Right lobe of liver (tissue), 6 donors: ENCODE results near the gene KLHL11. TPM values are rescaled to one million over a fixed set of nuclear protein-coding genes. Genes with fewer than 3 reads are reported as not detected.
A peak's percentile ranks its signal among the peaks of the same experiment; 100 is the strongest.

Experiments used
- ATAC-seq, 4 donors: fragments of 200-7000 bp; cut with Tn5 transposase; one replicate each; pipeline ENCODE4 v1.9.1; 2020; ENCODE audit warnings: mild to moderate bottlenecking in 4 of 4, moderate library complexity in 4 of 4
- DNase-seq, 3 donors: peaks; one replicate each; pipeline ENCODE4 v3.0.0-alpha.2; 2020
- H3K27ac ChIP-seq, 3 donors: fragments of 200-600 bp; one replicate each; pipeline ENCODE4 v1.8.0; 2022
- H3K27me3 ChIP-seq, 2 donors: fragments of 200-600 bp; one replicate each; pipeline ENCODE4 v1.8.0; 2022
- H3K36me3 ChIP-seq, 4 donors: fragments of 200-600 bp; sonication (generic) in 1 of 4; one replicate each; pipeline versions ENCODE4 v1.5.1 to v1.8.0; 2017 to 2022; ENCODE audit warnings: control low read depth in 1 of 4
- H3K4me1 ChIP-seq, 4 donors: fragments of 200-600 bp; sonication (generic) in 1 of 4; one replicate each; pipeline versions ENCODE4 v1.5.1 to v1.8.0; 2017 to 2022; ENCODE audit warnings: control low read depth in 1 of 4
- H3K4me3 ChIP-seq, 3 donors: fragments of 200-600 bp; one replicate each; pipeline ENCODE4 v1.8.0; 2022
- H3K9me3 ChIP-seq, 4 donors: fragments of 200-600 bp; sonication (generic) in 1 of 4; one replicate each; pipeline versions ENCODE4 v1.5.1 to v1.8.0; 2017 to 2022; ENCODE audit warnings: control low read depth in 1 of 4
- CTCF ChIP-seq, 4 donors: fragments of 200-600 bp in 3 of 4; fragments of 450-650 bp in 1 of 4; IDR thresholded peaks; one replicate each; pipeline versions ENCODE4 v1.5.1 to v1.8.0; 2016 to 2022; ENCODE audit warnings: antibody characterized with exemption in 4 of 4, mild to moderate bottlenecking in 2 of 4
- POLR2A ChIP-seq: fragments of 450-650 bp; IDR thresholded peaks from one replicate; pipeline ENCODE4 v1.6.1; 2017; ENCODE audit warnings: antibody characterized with exemption, mild to moderate bottlenecking
- WGBS: methylation state at CpG from one replicate; pipeline ENCODE4 v1.1.6; 2018; ENCODE audit warnings: low coverage, low lambda C conversion rate; ENCODE audit not compliant: insufficient coverage; ENCODE audit errors: missing lambda C conversion rate; 5-methylcytosine and 5-hydroxymethylcytosine counted together
- intact Hi-C, 2 donors: fragments of 100-400 bp; cut with DNase I; formaldehyde crosslinking; loops; one replicate each; pipeline versions ENCODE4 v1.11.2 to v1.14.1; 2022
- total RNA-seq, 6 experiments: library from RNA; depleted of rRNA in 2 of 6; stranded (reverse); fragments of >200 nt in 2 of 6; fragmentation: NEBNext Ultra II Directional in 3 of 6; extraction: Animal tissue kit (Norgen Biotek cat#: 25700) in 3 of 6; gene quantifications; one replicate each; pipeline versions ENCODE4 v1.1.0 to v1.2.4, GENCODE V29; 2016 to 2023
- donor health status: DM: no; HTN: yes; CAD: no.
- donor health status: DM: no; HTN: no; CAD: no.
- donor health status: DM: no; HTN: no; CAD: no.
- donor health status: DM: no; HTN: yes; CAD: no.
- donor health status: DM: no; HTN: yes; CAD: no.

The KLHL11 gene
- total RNA-seq, 6 experiments from 2014 or later: 2.9 to 7.0 (median 5.7) TPM

- H3K9me3 ChIP-seq: no peaks in the 10 kb centered on the region
- no peaks in the 10 kb centered on the region for H3K4me1 ChIP-seq
- DNase-seq (peak in 1 of 3 donors; percentile 48), ATAC-seq (no peak)
- no peak overlapping the region for H3K27ac ChIP-seq
- H3K4me3 ChIP-seq: no peak overlapping the region
- WGBS: 95% methylated on average over 7 of the region's 19 CpGs
- H3K27me3 ChIP-seq: no peaks in the 10 kb centered on the region
- H3K36me3 ChIP-seq: peaks cover 0 to 26% (median under 1%) of the 10 kb centered on the region in 4 donors
- intact Hi-C loops: no loop called here
- TF ChIP-seq CTCF (IDR thresholded peaks at IDR 0.05) (no peak), POLR2A (no peak)
Measured at GRCh38 chr17:41825175-41825845, 39.9 kb downstream of the KLHL11 start.

GRCh38 chr17:41824086-41824485 lies 41.1 kb downstream of the KLHL11 start:
- intact Hi-C loops: no loop called here
- no peak for ATAC-seq
- Histone ChIP-seq H3K4me1 (no peaks in the 10 kb centered on the region), H3K36me3 (peaks cover 0 to 17% (median under 1%) of the 10 kb centered on the region in 4 donors), H3K4me3 (no peak overlapping the region), H3K27ac (no peak overlapping the region), H3K9me3 (no peaks in the 10 kb centered on the region), H3K27me3 (no peaks in the 10 kb centered on the region)
- TF ChIP-seq CTCF (IDR thresholded peaks at IDR 0.05) (no peak), POLR2A (no peak)
- peak in 1 of 3 donors; percentile 20 for DNase-seq
- 73% methylated on average over 5 of the region's 7 CpGs for WGBS

- no peaks in the 10 kb centered on the region for H3K9me3 ChIP-seq
- H3K4me1 ChIP-seq: no peaks in the 10 kb centered on the region
- H3K27ac ChIP-seq: no peak overlapping the region
- TF ChIP-seq POLR2A (no peak), CTCF (IDR thresholded peaks at IDR 0.05) (no peak)
- 80% methylated on average over 6 of the region's 7 CpGs for WGBS
- H3K4me3 ChIP-seq: no peak overlapping the region
- DNase-seq (no peak), ATAC-seq (no peak)
- peaks cover 0 to 17% (median under 1%) of the 10 kb centered on the region in 4 donors for H3K36me3 ChIP-seq
- no peaks in the 10 kb centered on the region for H3K27me3 ChIP-seq
- intact Hi-C loops: no loop called here
Measured at GRCh38 chr17:41823580-41823979, 41.6 kb downstream of the KLHL11 start.

GRCh38 chr17:41823141-41823524 lies 42.1 kb downstream of the KLHL11 start:
- no peak overlapping the region for H3K27ac ChIP-seq
- no peaks in the 10 kb centered on the region for H3K27me3 ChIP-seq
- no peaks in the 10 kb centered on the region for H3K4me1 ChIP-seq
- no CpG with 5 or more reads among the region's 1 CpG for WGBS
- H3K36me3 ChIP-seq: peaks cover 0 to 17% (median under 1%) of the 10 kb centered on the region in 4 donors
- no peak for TF ChIP-seq CTCF (IDR thresholded peaks at IDR 0.05)
- DNase-seq (no peak), ATAC-seq (no peak)
- no peak overlapping the region for H3K4me3 ChIP-seq
- intact Hi-C loops: no loop called here
- H3K9me3 ChIP-seq: no peaks in the 10 kb centered on the region
